ENCODE results near the gene MTMR2.

The MTMR2 gene

DNA sequence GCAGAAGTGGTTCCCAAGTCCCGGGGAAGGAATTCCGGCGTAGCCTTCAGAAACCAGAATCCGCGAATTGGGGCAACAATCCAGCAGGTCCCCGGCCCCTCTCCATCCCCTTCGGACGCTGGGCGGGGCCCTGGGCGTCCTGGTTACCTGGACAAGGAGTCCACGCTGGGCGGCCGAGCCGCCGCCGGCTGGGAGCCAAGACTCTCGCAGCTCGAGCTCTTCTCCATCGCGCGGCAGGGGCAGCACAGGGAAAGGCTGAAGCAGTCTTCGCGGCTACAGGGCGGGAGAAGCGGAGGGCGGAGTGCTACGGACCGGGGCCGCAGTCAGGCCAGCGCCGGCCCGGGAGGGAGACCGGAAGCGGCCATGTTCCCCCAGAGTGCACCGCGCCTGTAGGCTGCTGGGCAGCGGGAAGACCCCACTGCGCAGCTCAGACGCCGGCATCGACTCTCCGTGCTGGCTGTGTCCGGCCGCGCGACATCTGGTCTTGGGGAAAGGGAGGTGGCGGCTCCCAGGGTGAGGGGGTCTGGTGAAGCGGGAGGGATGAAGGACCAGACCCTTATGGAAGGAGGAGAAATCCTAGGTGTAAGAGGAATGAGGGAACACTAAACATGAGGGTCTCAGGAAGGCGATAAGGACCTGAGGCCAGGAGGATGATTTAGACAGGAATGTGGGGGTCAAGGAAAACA is at the start of gene MTMR2:
Gene MTMR2 (minus strand): TSS at position 380 of the 686 bp plus-strand sequence. CDS start 153 bp downstream, at position 227.
- peak; percentile 35 to 75 for DNase-seq

DNA sequence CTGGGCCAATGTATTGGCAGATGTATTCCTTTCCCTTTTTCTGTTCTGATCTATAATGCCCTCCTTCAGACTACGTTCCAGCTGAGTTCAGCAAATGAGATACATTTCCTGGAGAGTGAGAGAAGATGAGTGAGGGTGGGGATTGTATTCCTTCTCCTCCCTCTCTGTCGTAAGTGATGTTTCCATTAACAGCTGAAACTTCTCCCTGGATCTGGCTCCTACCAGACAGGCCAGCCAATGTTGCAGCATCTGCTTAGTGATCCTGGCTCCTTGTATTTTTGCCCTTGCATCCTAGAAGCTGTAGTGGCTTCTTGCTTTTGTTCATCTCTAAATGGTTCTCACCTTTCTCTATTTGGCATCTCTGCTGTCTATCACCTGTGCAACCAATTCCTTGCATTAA is 48.2 kb upstream of the MTMR2 start:
- DNase-seq, result no peak

GRCh38 chr11:95968585-95968984 is 44.7 kb upstream of the MTMR2 start:
- no peak for DNase-seq

- DNase-seq, result no peak
These were observed 40.4 kb upstream of the MTMR2 start for GRCh38 chr11:95964281-95964680.

- no peak for DNase-seq
These were observed 37.9 kb upstream of the MTMR2 start for GRCh38 chr11:95961758-95962157.

- DNase-seq, result no peak
These were observed 27.0 kb upstream of the MTMR2 start for GRCh38 chr11:95950905-95951304.

GRCh38 chr11:95948637-95949036 is 24.7 kb upstream of the MTMR2 start:
- no peak for DNase-seq

DNA sequence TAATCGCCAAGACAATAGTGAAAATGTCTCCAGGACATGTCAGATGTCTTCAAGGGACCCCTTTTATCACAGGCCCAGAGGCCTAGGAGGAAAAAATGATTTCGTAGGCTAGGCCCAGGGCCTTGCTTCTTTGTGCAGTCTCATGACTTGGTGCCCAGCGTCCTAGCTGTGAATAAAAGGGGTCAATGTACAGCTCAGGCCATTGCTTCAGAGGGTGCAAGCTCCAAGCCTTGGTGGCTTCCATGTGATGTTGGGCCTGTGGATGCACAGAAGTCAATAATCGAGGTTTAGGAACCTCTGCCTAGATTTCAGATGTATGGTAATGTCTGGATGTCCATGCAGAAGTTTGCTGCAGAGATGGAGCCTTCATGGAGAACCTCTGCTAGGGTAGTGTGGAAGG is 20.7 kb upstream of the MTMR2 start:
- DNase-seq, result no peak

- no peak for DNase-seq
These were observed 19.6 kb upstream of the MTMR2 start for GRCh38 chr11:95943546-95943945.

DNA sequence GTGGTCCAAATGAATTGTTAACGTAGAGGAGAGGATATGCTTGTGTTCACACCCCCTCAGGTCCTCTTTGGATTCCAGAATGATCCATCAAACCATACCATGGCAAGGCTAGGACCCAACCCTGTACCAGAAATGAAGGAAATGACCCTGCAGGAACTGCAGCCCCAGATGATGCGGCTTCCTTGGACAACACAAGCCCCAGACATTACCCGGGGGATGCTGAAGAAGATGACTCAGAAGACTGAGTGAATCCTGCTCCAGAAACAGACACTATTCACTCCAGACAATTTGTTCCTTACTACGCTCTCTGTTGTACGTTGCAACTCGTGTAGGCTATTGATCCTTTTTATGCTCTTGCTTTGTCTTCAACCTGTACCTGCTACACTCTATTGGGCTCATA is 15.2 kb upstream of the MTMR2 start:
- DNase-seq, result no peak

- DNase-seq, result no peak
These were observed 13.5 kb upstream of the MTMR2 start for GRCh38 chr11:95937358-95937757.

- DNase-seq, result no peak
These were observed 9.7 kb upstream of the MTMR2 start for GRCh38 chr11:95933594-95933993.

- DNase-seq, result no peak
These were observed 8.0 kb upstream of the MTMR2 start for GRCh38 chr11:95931916-95932315.

DNA sequence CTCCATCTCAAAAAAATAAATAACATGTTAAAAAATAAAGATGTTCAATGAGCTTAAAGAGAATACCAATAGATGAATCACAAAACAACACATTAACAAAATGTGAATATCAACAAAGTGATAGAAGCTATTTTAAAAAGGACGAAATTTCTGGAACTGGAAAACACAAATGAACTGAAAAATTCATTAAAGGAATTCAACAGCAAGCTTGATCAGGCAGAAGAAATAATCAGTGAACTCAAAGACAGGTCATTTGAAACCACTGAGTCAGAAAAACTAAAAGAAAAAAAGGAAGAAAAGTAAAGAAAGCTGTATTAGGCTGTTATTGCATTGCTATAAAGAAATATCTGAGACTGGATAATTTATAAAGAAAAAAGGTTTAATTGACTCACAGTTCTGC is 7.0 kb upstream of the MTMR2 start:
- no peak for DNase-seq

DNA sequence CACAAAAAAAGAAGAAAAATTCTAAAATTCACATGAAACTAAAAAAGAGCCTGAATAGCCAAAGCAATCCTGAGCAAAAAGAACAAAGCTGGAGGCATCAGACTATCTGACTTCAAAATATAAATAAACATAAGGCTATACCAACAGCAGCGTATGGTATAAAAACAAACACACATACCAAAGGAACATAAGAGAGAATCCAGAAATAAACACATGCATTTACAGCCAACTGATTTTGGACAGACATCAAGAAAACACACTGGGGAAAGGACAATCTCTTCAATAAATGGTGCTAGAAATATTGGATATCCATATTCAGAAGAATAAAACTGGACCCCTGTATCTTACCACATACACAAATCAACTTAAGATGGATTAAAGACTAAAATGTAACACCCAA is 2.8 kb upstream of the MTMR2 start:
- no peak for DNase-seq

DNA sequence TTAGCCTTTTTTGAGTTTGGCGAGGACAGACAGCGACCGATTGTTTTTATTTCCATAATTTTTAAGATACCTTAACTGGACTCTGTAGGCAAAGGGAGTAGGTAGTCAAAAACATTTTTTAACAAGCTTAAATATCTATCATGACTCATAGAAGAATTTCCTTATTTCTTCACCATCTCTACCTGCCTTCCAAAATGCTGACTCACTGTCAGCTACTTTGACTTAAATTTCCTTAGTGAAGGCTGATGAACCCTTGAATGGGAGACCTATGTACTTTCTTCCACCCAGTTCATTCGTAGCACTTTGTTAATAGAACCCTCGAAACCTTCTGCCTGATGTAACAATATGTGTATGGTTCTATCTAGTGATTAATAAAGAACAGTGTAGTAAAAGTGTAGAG is 1.1 kb upstream of the MTMR2 start:
- no peak for DNase-seq

DNA sequence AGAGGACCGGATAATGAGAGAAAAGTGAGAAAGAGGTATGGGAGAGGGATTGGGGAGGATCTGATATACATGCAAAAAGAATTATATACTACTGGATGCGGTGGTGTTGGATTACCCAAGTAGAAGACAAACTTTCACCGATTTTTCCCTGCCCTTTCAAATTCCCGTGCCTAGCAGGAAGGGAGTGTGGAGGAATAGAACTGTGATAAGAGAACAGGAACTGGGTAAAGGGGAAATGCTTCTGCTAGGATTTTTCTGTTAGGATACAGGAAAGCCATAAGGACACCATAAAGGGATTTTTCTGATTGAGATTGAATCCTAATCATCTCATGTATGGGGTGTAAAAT is 480 bp upstream of the MTMR2 start:
- DNase-seq, result no peak

- DNase-seq, result peak in 1 of 2 experiments; percentile 35
These were observed 524 bp downstream of the MTMR2 start for GRCh38 chr11:95923439-95923727.

DNA sequence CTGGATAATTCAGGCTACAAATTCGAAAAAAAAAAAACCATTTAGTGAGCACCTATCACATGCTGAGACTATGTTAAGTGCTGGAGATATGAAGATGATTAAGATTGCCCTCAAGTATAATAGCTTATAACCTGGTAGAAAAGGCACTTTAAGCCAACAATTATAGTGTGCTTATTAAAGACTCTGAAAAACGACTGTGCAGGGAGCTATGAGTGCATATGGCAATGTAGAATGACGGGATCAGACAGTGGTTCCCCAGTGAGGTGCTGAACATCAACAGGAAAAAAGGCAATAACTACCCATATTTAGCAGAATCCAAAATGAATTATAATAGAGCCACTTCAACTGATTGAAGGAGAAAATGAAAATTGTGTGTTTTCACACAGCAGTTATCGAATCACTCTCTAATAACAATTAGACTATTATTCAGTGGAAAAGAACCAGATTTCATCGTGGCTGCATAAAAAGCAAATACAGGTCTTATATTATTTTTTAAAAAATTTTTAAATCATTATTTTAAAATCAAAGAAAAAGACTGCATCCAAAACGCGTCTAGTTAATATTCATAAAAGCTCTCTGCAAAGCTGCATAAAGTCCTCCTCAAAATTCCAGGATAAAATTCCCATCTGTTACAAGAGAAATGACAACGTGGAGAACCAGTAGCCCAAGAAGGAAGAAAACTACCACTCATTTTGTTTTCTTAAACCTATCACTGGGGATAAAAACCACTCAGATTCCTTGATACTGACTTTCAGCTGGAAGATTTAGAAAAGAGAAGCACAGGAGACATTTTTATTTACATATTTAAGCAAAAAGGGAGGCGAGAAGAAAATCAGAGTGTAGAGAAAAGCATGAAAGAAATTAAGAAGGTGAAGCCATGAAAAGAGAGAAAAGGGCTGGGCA is 1.1 kb downstream of the MTMR2 start:
- peak; percentile 4 to 9 for DNase-seq

GRCh38 chr11:95922099-95922498 is 1.8 kb downstream of the MTMR2 start:
- DNase-seq, result no peak

DNA sequence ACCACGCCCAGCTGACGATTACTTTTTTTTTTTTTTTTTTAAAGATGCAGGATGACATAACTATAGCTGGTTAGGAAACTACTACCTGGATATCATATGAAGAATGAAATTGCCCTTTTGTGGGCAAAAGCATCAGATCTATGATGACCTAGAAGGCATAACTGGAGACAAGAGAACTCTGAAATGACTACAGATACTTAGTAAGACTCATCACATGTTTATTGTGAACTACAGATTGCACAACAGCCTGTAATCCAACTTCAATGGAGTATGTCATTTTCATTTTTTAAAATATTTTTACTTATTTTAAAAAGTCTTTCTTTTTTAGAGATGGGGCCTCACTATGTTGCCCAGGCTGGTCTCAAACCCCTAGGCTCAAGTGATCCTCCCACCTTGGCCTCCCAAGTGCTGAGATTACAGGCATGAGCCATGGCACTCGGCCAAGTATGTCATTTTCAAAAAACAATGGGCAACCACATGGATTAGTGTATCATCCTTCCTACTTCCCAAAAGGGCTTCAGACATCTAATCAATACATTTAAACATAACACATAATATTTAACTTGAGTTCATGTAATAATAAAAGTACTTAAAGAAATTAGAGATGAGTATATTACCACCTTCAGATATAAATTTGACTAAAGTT is 3.3 kb downstream of the MTMR2 start:
- peak; percentile 8 to 20 for DNase-seq

GRCh38 chr11:95919514-95919913 is 4.4 kb downstream of the MTMR2 start:
- DNase-seq, result no peak

GRCh38 chr11:95918720-95919119 is 5.2 kb downstream of the MTMR2 start:
- no peak for DNase-seq

- DNase-seq, result no peak
These were observed 5.9 kb downstream of the MTMR2 start for GRCh38 chr11:95918056-95918455.
